Hematopoietic multipotent progenitor cell treated with erythropoietin and hydrocortisone succinate and interleukin-3 and kit ligand, for 17 days (in vitro differentiated cells): ENCODE data around the gene UBAC2.

ENCODE experiments used
- DNase-seq: peaks from one replicate; pipeline ENCODE4 v3.0.0-alpha.2; 2015; ENCODE audit warnings: low spot score

The UBAC2 gene

GRCh38 chr13:99313501-99313900 is 112.8 kb downstream of the UBAC2 start:
- no peak for DNase-seq

- no peak for DNase-seq
Measured at GRCh38 chr13:99313941-99314340, 113.3 kb downstream of the UBAC2 start.

GRCh38 chr13:99314640-99315176 is 114.1 kb downstream of the UBAC2 start:
- DNase-seq, result no peak

DNA sequence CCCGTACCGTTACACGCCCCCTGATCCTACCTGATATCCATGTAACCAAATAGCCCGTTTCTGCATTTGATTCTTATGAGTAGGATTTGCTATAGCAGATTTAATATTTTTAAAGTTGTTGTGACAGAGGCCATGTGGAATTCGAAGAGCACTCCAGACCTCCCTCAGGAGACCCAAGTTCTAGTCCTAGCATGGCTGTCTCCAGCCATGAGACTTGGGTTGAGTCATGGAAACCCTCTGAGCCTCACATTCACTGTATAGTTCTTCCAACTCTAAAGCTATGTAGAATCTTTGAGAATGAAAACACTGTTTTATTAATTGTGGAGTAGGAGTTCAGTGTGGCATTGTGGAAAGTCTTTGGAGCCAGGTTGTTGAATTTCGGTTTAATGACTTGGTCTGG is 114.5 kb downstream of the UBAC2 start:
- DNase-seq, result no peak

- no peak for DNase-seq
Measured at GRCh38 chr13:99316224-99316623, 115.6 kb downstream of the UBAC2 start.

- DNase-seq, result no peak
Measured at GRCh38 chr13:99316657-99317256, 116.1 kb downstream of the UBAC2 start.

DNA sequence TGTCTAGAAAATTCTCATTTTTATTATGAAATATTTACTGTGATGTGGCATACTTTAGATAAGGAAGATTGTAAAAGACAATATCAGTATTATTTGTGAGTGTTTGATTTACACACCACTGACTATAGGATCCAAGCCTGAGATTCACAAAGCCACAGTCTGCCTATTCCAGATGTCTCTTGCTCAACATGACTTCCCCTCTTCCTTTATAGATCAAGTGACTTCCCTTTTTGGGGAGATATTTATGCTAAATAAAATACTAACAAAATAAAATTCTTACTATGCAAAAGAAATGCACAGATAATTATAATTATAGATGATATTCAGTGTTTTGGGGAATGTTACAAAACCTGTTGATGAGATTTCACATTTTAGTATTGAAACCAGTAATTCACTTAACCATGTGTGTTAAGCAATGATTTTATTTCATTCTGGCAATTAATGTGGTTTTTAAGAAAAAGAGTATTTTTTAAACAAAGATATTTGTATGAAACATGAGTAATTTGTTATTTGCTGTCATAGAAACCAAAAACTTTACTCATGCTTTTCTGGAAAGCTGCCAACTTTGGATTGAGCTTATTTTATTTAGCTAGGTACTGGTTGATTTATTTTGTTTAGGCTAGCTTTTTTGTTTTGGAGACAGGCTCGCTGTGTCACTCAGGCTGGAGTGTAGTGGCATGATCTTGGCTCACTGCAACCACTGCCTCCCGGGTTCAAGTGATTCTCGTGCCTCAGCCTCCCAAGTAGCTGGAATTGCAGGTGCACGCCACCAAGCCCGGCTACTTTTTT is 120.2 kb downstream of the UBAC2 start:
- peak; percentile 82 for DNase-seq

GRCh38 chr13:99321709-99322108 is 121.1 kb downstream of the UBAC2 start:
- DNase-seq, result no peak

DNA sequence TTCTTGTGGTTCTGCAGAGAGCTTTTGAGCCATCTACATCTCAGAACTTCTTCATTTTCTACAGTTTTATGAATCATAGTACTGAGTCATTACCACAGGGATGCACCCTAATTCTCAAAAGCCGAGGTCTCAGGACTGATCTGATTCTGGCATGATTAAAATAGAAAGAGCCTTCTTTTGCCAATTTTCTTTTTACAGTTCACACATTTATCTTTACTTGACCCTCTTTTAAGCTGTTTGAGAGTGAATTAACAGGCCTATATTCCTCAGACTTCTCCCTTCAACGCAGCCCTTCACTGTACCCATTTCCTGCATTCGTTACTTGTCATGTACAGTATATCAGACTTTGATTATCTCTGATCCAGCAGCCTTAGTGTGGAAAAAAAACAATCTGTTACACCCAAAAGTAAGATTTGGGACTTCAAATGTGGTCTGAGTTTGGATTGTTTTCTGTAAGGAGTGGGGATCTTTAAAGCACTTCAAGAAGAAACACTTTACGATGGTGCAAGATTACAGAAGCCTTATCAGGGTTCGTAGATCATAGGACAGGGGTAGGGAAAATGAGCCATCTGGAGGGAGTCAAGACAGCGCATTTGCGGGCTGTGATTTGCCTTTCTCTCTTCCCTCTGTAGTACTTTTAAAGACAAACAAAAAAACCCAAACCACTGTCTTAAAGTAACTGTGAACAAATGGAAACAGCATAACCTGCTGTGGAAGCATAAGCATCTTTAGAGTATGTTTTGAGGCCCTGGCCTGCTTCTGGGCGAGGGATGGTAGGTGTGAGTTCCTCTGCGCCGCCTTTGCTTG is 121.8 kb downstream of the UBAC2 start:
- peak; percentile 30 for DNase-seq

DNA sequence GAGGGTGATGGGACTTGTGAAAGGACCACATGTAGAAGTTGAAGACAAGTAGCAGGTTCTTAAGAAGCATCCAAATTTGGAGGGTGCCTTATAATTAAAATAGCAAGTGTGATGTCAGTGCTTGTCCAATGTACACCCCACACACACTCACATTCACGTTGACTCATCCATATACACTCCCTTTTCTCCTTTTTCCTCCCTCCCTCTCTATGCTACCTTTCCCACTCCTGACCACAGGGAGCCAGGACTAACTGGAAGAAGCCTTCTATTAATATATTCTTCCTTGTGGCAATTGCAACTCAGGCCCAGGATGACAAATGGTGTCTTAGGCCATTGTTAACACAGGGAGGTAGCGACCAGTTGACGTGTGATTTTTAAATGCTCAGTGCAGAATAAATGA is 122.8 kb downstream of the UBAC2 start:
- DNase-seq, result no peak

DNA sequence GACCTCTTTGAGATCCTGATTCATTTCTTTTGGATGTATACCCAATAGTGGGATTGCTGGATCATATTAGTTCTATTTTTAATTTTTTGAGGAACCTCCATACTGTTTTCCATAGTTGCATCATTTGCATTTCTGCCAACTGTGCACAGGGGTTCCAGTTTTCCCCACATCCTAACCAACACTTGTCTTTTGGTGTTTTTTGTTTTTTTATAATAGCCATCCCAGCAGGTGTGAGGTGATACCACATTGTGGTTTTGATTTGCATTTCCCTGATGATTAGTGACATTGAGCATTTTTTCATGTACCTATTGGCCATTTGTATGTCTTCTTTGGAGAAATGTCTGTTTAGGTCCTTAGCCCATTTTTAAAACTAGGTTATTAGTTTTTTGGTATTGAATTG is 125.4 kb downstream of the UBAC2 start:
- no peak for DNase-seq

GRCh38 chr13:99327126-99327525 is 126.5 kb downstream of the UBAC2 start:
- DNase-seq, result no peak

DNA sequence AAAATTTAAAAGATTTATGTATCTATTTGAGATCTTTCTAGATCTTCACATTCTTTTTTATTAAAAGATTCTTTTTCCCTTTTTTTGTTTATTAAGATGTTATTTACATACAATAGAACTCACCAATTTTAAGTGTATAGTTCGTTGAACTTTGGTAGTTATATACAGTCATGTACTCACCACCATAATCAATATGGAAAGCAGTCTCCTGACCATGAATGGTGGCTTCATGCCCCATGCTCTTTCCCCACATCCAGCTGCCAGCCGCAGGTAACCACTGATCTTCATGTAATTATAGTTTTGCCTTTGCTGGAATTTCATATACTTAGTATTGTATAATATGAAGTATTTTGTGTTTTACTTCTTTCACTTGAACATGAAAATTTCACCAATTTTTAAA is 127.1 kb downstream of the UBAC2 start:
- no peak for DNase-seq

DNA sequence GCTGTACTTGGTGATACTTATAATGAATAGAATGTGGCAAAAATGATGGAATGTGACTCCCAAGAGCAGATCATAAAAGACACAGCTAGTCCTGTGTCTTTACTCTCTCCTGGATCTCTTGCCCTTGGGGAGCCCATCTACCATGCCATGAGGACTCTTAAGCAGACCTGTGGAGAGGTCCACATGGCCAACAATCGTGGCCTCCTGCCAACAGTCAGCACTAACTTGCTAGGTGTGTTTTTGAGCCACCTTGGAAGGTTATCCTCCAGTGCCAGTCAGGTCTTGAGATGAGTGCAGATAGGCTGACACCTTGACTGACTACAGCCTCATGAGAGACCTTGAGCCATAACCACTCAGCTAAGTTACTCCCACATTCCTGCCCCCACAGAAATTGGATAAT is 128.8 kb downstream of the UBAC2 start:
- DNase-seq, result no peak

GRCh38 chr13:99330942-99331341 is 130.3 kb downstream of the UBAC2 start:
- no peak for DNase-seq

DNA sequence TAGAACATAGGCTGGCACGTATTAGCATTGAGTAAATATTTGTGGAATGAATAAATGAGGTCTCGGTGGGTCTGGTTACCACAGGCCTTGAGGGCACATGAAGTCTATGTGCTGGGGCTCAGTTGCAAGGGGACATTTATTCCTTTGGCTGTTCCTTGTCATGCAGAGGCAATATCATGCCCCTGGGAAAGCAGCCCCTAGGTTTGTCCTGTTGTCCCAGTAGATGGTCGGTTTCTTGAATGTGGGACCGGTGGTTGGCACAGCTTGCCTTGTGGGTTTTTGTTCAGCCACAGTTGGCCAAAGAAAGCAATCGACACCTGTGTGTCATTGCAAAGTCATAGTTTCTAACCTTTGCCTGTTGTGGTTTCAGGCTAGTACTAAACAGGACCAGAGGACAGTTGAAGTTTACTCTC is 131.2 kb downstream of the UBAC2 start:
- no peak for DNase-seq

DNA sequence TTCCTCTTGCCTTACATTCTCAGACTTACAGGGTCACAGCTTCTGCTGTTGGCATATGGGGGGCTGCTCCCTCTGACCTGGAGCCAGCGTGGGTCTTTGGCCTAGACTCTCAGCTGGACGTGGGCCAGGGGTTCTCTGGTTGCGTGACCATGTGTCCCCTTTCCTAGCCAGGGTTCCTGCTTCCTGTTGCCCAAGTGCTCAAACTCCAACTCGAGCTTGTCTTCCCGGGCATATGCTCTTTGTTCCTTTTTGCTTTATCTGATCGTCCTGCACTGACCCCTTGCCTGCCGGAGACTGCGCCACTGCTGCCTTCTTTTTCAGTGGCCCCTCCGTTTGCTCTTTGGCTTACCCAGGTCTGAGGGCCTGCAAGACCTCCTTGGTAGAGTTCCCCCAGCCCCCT is 131.8 kb downstream of the UBAC2 start:
- DNase-seq, result no peak

DNA sequence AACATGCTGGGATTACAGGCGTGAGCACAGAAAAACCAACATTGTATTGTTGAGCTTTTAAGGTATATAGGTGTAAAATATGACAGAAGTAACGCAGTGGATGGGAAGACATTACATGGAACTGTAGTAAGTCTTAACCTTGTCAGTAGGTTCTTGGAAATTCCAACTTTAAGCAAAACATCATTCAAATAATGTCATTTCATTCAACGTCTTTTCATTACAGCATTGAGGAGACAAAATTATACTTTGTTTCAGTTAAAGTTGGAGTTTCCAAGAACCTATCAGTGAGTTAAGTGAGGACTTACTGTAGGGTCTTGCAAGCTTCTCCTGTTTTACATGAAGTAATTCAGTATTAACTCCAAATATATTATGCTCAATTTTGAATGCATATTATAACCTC is 133.6 kb downstream of the UBAC2 start:
- DNase-seq, result no peak

DNA sequence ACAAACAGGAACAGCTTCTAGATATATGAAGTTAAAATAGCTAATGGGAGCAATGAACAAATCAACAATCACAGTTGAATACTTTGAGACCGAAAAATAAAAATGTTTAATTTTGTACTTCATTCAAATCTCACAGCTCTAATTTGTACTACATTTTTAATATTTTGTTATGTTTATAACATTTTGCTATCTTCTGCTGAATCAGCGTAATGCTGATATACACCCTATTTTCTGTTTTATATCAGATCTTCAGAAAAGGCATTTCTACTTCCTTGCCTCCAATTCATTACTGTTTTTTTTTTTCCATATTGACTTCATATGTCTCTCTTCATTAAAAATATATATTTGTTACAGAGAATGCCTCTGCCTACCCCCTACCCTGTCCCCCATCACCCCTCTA is 134.4 kb downstream of the UBAC2 start:
- DNase-seq, result no peak

- DNase-seq, result no peak
Measured at GRCh38 chr13:99335603-99336002, 134.9 kb downstream of the UBAC2 start.

GRCh38 chr13:99339230-99339721 is 138.6 kb downstream of the UBAC2 start:
- no peak for DNase-seq

GRCh38 chr13:99339736-99340397 is 139.2 kb downstream of the UBAC2 start:
- no peak for DNase-seq
